ENCODE data around the gene SLC2A14.

GRCh38 chr12:7833831-7834230, 38.9 kb downstream of the SLC2A14 start:
- TF ChIP-seq CTCF (IDR thresholded peaks at IDR 0.05) (no peak), POLR2A (IDR thresholded peaks at IDR 0.05) (no peak)
